Naive thymus-derived CD8-positive, alpha-beta T cell (primary cell): Measurements from ENCODE around the gene MBD2. TPM values are rescaled to one million over a fixed set of nuclear protein-coding genes. Genes with fewer than 3 reads are reported as not detected.
"Not testable (repeated sequence)": the region's sequence is repeated elsewhere in the genome, so short reads cannot be mapped to it uniquely, and the experiment has no call there.

ENCODE experiments used
- ATAC-seq, 2 donors: fragments of 150-1000 bp; cut with Tn5 transposase in 1 of 2; sonication (Bioruptor Pico), chemical (Tn5 transposase) in 1 of 2; 1 replicate in 1 of 2; 2 replicates in 1 of 2; pipeline ENCODE4 v1.10.0; 2021; ENCODE audit warnings: mild to moderate bottlenecking in 2 of 2, moderate library complexity in 2 of 2
- POLR2A ChIA-PET: fragments of 350-600 bp; sonication (Branson Sonifier 250); formaldehyde crosslinking; loops from one replicate; lab custom pipeline; 2021; ENCODE audit warnings: antibody characterized with exemption; lab: Charles Lee
- DNase-seq, 10 donors: peaks; one replicate each; pipeline versions ENCODE4 v3.0.0 to v3.0.0-alpha.2; 2020 to 2022
- H3K27ac Mint-ChIP-seq, 10 donors: one replicate each; pipeline ENCODE4 v1.8.0; 2020 to 2022; ENCODE audit warnings: mild to moderate bottlenecking in 10 of 10, mixed read lengths in 10 of 10, moderate library complexity in 4 of 10, inconsistent platforms in 1 of 10
- H3K27me3 Mint-ChIP-seq, 5 donors: one replicate each; pipeline ENCODE4 v1.8.0; 2021 to 2022; ENCODE audit warnings: mixed read lengths in 5 of 5
- H3K36me3 Mint-ChIP-seq, 3 donors: one replicate each; pipeline ENCODE4 v1.8.0; 2020 to 2022; ENCODE audit warnings: mixed read lengths in 3 of 3, mild to moderate bottlenecking in 2 of 3, inconsistent platforms in 1 of 3
- H3K4me1 Mint-ChIP-seq, 4 donors: one replicate each; pipeline ENCODE4 v1.8.0; 2021 to 2022; ENCODE audit warnings: mixed read lengths in 4 of 4
- H3K4me3 Mint-ChIP-seq, 10 donors: one replicate each; pipeline ENCODE4 v1.8.0; 2020 to 2022; ENCODE audit warnings: mild to moderate bottlenecking in 10 of 10, mixed read lengths in 10 of 10, moderate library complexity in 6 of 10, inconsistent platforms in 1 of 10
- H3K9me3 Mint-ChIP-seq, 9 donors: one replicate each; pipeline ENCODE4 v1.8.0; 2020 to 2022; ENCODE audit warnings: mixed read lengths in 9 of 9, mild to moderate bottlenecking in 3 of 9, inconsistent platforms in 1 of 9, moderate library complexity in 1 of 9
- polyA plus RNA-seq, 3 donors: library from polyadenylated mRNA; unstranded; fragments of 300-500 nt; fragmentation: Illumina TruSeq; gene quantifications; one replicate each; pipeline ENCODE4 v1.2.3, GENCODE V29; 2021
- total RNA-seq, 8 experiments: library from RNA in 2 of 8; stranded (reverse) in 2 of 8; gene quantifications; one replicate each; pipeline ENCODE4 v1.2.3 and lab custom pipeline; 2021 to 2026

The MBD2 gene
- total RNA-seq (10 to 100 TPM; 78.8 to 85.1 TPM), polyA plus RNA-seq (10 to 100 TPM in 2 of 3 donors, 1 to 10 TPM in 1; 6.3 to 21.1 (median 13.0) TPM), total RNA-seq (lab: John Stamatoyannopoulos, UW) (91.0 to 128 (median 112) reads per million in 6 experiments)

- ATAC-seq (peak; percentile 88 to 89), DNase-seq (peak; percentile 84 to 95 (median 92))
- peak within 1 kb of the TSS; percentile 92 to 98 (median 96) for H3K27ac Mint-ChIP-seq
- no peaks in the 10 kb centered on the region for H3K27me3 Mint-ChIP-seq
- peaks cover 0 to 4% (median 0%) of the 10 kb centered on the region in 3 donors for H3K36me3 Mint-ChIP-seq
- H3K4me3 Mint-ChIP-seq, result peak within 1 kb of the TSS; percentile 89 to 98 (median 94)
- POLR2A ChIA-PET, result interaction anchor here (0.6 to 3.1 kb wide), 4 partner anchors 23 to 133 kb away, joined by 3 to 52 read pairs (median 6); partner anchors contain the start of genes C18orf54, POLI and STARD6
- H3K9me3 Mint-ChIP-seq, result no peaks in the 10 kb centered on the region
- H3K4me1 Mint-ChIP-seq, result peaks cover 8 to 42% (median 39%) of the 10 kb centered on the region in 4 donors
Measured at GRCh38 chr18:54224379-54225014, at the start of gene MBD2. Gene MBD2 (minus strand): TSS chr18:54224669. CDS start chr18:54224559, 110 bp downstream.

GRCh38 chr18:54269893-54270844 lies 45.7 kb upstream of the MBD2 start:
- peak in 6 of 10 donors; percentile 21 to 66 (median 36) for DNase-seq
- Mint-ChIP-seq H3K9me3 (no peaks in the 10 kb centered on the region), H3K4me3 (peak overlapping the region; percentile 87 to 97 (median 95)), H3K36me3 (peaks cover 0 to 5% (median 0%) of the 10 kb centered on the region in 3 donors), H3K4me1 (peaks cover 7 to 34% (median 23%) of the 10 kb centered on the region in 4 donors), H3K27ac (peak overlapping the region; percentile 94 to 99 (median 97)), H3K27me3 (no peaks in the 10 kb centered on the region)
- ATAC-seq, result peak; percentile 7 to 27
- POLR2A ChIA-PET, result interaction anchor here (1.1 to 3.6 kb wide), 8 partner anchors 12 to 87 kb away, joined by 3 to 52 read pairs (median 6); partner anchors contain the start of genes C18orf54, MBD2 and STARD6

GRCh38 chr18:54268751-54269150 lies 44.3 kb upstream of the MBD2 start:
- peak; percentile 1 to 4 for ATAC-seq

GRCh38 chr18:54267701-54268100 lies 43.2 kb upstream of the MBD2 start:
- Mint-ChIP-seq H3K27ac (peak overlapping the region in 6 of 10 donors; percentile 19 to 78 (median 40)), H3K4me3 (no peak overlapping the region), H3K4me1 (peaks cover 7 to 39% (median 23%) of the 10 kb centered on the region in 4 donors), H3K36me3 (no peaks in the 10 kb centered on the region), H3K9me3 (no peaks in the 10 kb centered on the region), H3K27me3 (no peaks in the 10 kb centered on the region)
- ATAC-seq (no peak), DNase-seq (no peak)
- POLR2A ChIA-PET, result no interaction called here

More at GRCh38 chr18:54268751-54269150, 44.3 kb upstream of the MBD2 start:
- H3K27ac Mint-ChIP-seq, result peak overlapping the region; percentile 97 to 99 (median 98)
- peaks cover 7 to 37% (median 22%) of the 10 kb centered on the region in 4 donors for H3K4me1 Mint-ChIP-seq
- POLR2A ChIA-PET, result interaction anchor here (0.7 to 3.6 kb wide), 6 partner anchors 21 to 64 kb away, joined by 3 to 52 read pairs (median 6); partner anchors contain the start of gene MBD2
- no peaks in the 10 kb centered on the region for H3K9me3 Mint-ChIP-seq
- no peaks in the 10 kb centered on the region for H3K36me3 Mint-ChIP-seq
- H3K4me3 Mint-ChIP-seq, result peak overlapping the region; percentile 87 to 97 (median 95)
- no peak for DNase-seq
- no peaks in the 10 kb centered on the region for H3K27me3 Mint-ChIP-seq

- no peaks in the 10 kb centered on the region for H3K36me3 Mint-ChIP-seq
- ATAC-seq (no peak), DNase-seq (no peak)
- H3K4me3 Mint-ChIP-seq, result no peak overlapping the region
- peaks cover 0 to 35% (median 5%) of the 10 kb centered on the region in 4 donors for H3K4me1 Mint-ChIP-seq
- H3K27me3 Mint-ChIP-seq, result peaks cover 0 to 1% (median 0%) of the 10 kb centered on the region in 5 donors
- H3K9me3 Mint-ChIP-seq, result no peaks in the 10 kb centered on the region
- POLR2A ChIA-PET, result no interaction called here
- peak overlapping the region in 1 of 10 donors; percentile 6 for H3K27ac Mint-ChIP-seq
Measured at GRCh38 chr18:54263904-54264336, 39.5 kb upstream of the MBD2 start.

- Mint-ChIP-seq H3K4me1 (peaks cover 0 to 29% (median 1%) of the 10 kb centered on the region in 4 donors), H3K27ac (peak overlapping the region in 3 of 10 donors; percentile 51 to 59 (median 56)), H3K9me3 (no peaks in the 10 kb centered on the region), H3K36me3 (no peaks in the 10 kb centered on the region), H3K27me3 (peaks cover 0 to 1% (median 0%) of the 10 kb centered on the region in 5 donors), H3K4me3 (peak overlapping the region in 1 of 10 donors; percentile 47)
- ATAC-seq, result peak in 1 of 2 donors; percentile 20
- DNase-seq, result no peak
- POLR2A ChIA-PET, result no interaction called here
Measured at GRCh38 chr18:54261894-54262293, 37.4 kb upstream of the MBD2 start.

- Mint-ChIP-seq H3K36me3 (no peaks in the 10 kb centered on the region), H3K27ac (peak overlapping the region in 1 of 10 donors; percentile 44), H3K4me1 (peaks cover 0 to 29% (median 1%) of the 10 kb centered on the region in 4 donors), H3K9me3 (no peaks in the 10 kb centered on the region), H3K27me3 (peaks cover 0 to 1% (median 0%) of the 10 kb centered on the region in 5 donors), H3K4me3 (peak overlapping the region in 1 of 10 donors; percentile 25)
- ATAC-seq (no peak), DNase-seq (no peak)
- POLR2A ChIA-PET, result no interaction called here
Measured at GRCh38 chr18:54260396-54261072, 36.1 kb upstream of the MBD2 start.

- not testable (repeated sequence) for ATAC-seq, H3K36me3 Mint-ChIP-seq, H3K27me3 Mint-ChIP-seq, DNase-seq, H3K27ac Mint-ChIP-seq, H3K9me3 Mint-ChIP-seq, H3K4me3 Mint-ChIP-seq
- peaks cover 0 to 23% (median 0%) of the 10 kb centered on the region in 4 donors for H3K4me1 Mint-ChIP-seq
- POLR2A ChIA-PET, result interaction anchor here (1.0 kb wide), 1 partner anchor 12 kb away, joined by 5 read pairs; the partner anchor contains the start of gene POLI
Measured at GRCh38 chr18:54257818-54258217, 33.3 kb upstream of the MBD2 start.

- H3K4me3 Mint-ChIP-seq, result no peak overlapping the region
- DNase-seq (no peak), ATAC-seq (no peak)
- peaks cover 0 to 25% (median 0%) of the 10 kb centered on the region in 4 donors for H3K4me1 Mint-ChIP-seq
- POLR2A ChIA-PET, result no interaction called here
- H3K27me3 Mint-ChIP-seq, result peaks cover 0 to 1% (median 0%) of the 10 kb centered on the region in 5 donors
- no peak overlapping the region for H3K27ac Mint-ChIP-seq
- no peaks in the 10 kb centered on the region for H3K36me3 Mint-ChIP-seq
- H3K9me3 Mint-ChIP-seq, result no peaks in the 10 kb centered on the region
Measured at GRCh38 chr18:54257015-54257414, 32.5 kb upstream of the MBD2 start.

GRCh38 chr18:54255141-54255540 lies 30.7 kb upstream of the MBD2 start:
- ATAC-seq, result no peak
- POLR2A ChIA-PET, result interaction anchor here (0.5 kb wide), 1 partner anchor 8 kb away, joined by 3 read pairs; no protein-coding TSS in a partner anchor
- no peak overlapping the region for H3K27ac Mint-ChIP-seq
- no peak overlapping the region for H3K4me3 Mint-ChIP-seq
- H3K4me1 Mint-ChIP-seq, result peaks cover 0 to 30% (median 4%) of the 10 kb centered on the region in 4 donors
- no peaks in the 10 kb centered on the region for H3K36me3 Mint-ChIP-seq
- peaks cover 0 to 1% (median 0%) of the 10 kb centered on the region in 5 donors for H3K27me3 Mint-ChIP-seq
- no peak for DNase-seq
- no peaks in the 10 kb centered on the region for H3K9me3 Mint-ChIP-seq

- Mint-ChIP-seq H3K4me1 (peaks cover 0 to 34% (median 4%) of the 10 kb centered on the region in 4 donors), H3K36me3 (no peaks in the 10 kb centered on the region), H3K9me3 (no peaks in the 10 kb centered on the region), H3K27ac (peak overlapping the region in 1 of 10 donors; percentile 53), H3K4me3 (no peak overlapping the region), H3K27me3 (no peaks in the 10 kb centered on the region)
- no peak for ATAC-seq
- no peak for DNase-seq
- POLR2A ChIA-PET, result no interaction called here
Measured at GRCh38 chr18:54254265-54254758, 29.8 kb upstream of the MBD2 start.
